Right ventricle myocardium inferior (tissue), 1 donor: ENCODE measurements around the gene LRRK1. TPM values are rescaled to one million over a fixed set of nuclear protein-coding genes. Genes with fewer than 3 reads are reported as not detected.

Experiments used
- ATAC-seq: fragments of 200-7000 bp; cut with Tn5 transposase; one replicate; pipeline ENCODE4 v1.9.1; 2020; ENCODE audit warnings: mild to moderate bottlenecking, moderate library complexity
- DNase-seq: peaks from one replicate; pipeline ENCODE4 v3.0.0; 2021; ENCODE audit errors: missing footprints
- intact Hi-C: fragments of 100-400 bp; cut with DNase I; formaldehyde crosslinking; loops from one replicate; pipeline ENCODE4 v1.11.0; 2022
- total RNA-seq: library from RNA; stranded (reverse); fragmentation: NEBNext Ultra II Directional; extraction: Animal tissue kit (Norgen Biotek cat#: 25700); gene quantifications from one replicate; pipeline ENCODE4 v1.2.1, GENCODE V29; 2021
- donor health status: DM: no; HTN: yes; CAD: no; lungs with severe emphysema.

The LRRK1 gene
- total RNA-seq, 1 donor from 2014 or later: 2.7 TPM

GRCh38 chr15:100926258-100926657 is 7.1 kb downstream of the LRRK1 start:
- no peak for DNase-seq
- ATAC-seq: no peak
- intact Hi-C loops: no loop called here

DNA sequence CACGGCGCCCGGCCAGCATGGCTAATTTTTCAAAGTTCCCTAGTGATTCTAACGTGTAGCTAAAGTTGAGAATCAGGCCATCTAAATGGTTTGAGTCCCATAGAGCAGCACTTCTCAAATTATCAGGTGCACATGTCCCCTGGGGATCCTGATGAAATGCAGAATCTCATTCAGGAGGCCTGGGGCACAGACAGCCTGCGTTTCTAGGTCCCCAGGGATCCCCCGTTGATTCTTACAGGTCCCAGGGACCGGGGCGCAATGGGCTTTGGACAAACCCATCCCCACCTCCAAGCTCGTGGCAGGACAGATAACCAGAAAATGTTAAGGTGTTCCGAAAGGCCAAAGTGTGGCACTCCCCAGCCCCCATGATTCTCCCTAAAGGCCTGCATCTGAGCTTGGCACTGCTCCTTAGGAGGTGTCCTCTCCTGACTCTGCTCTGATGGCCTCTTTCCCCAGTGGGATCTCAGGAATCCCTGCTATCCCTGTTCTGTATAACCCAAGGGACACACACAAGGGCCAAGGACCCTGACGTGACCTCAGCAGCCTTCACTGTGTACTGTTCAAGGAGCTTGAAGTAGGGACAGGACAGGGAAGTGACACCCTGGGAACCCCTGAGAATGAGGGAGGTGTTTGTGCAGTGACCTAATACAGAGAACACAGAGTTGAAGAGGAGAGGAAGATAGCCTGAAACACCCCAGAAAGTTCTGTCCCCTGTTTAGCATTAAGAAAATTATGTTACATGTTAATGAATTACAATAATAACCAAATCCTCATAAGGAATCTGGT is 8.0 kb downstream of the LRRK1 start:
- intact Hi-C loops: no loop called here
- no peak for DNase-seq

DNA sequence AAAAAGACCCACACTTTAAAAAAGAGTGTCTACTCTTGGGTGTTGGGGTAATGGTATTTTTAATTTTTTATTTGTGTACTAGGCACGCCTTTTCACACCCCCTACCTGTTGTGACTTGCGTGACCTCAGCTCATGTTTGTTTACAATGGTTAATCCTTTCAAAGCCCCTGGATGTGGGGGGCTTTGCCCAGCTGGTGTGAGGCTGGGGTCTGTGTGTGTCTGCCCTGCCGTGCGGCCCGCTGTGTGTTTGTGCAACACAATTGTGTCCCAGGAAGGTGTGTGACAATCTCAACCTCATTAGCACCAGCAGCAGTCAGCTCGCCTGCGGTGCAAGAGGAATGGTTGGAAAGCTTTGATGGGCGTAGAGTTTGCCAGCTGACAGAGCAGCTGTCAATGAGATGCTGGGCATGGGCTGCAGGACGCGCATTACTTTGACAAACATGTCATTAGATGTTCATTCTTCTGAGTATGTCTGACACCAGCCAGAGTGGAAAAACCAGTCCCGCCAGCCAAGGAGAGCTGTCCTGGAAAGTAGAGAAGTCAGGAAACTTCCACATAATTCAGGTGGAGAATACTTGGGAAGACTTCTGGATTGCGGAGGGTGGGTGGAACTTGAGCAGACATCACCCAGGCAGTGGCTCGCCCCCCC is 9.6 kb downstream of the LRRK1 start:
- DNase-seq (no peak), ATAC-seq (no peak)
- intact Hi-C loops: no loop called here

More for the DNA sequence above, 8.0 kb downstream of the LRRK1 start:
- ATAC-seq: no peak

DNA sequence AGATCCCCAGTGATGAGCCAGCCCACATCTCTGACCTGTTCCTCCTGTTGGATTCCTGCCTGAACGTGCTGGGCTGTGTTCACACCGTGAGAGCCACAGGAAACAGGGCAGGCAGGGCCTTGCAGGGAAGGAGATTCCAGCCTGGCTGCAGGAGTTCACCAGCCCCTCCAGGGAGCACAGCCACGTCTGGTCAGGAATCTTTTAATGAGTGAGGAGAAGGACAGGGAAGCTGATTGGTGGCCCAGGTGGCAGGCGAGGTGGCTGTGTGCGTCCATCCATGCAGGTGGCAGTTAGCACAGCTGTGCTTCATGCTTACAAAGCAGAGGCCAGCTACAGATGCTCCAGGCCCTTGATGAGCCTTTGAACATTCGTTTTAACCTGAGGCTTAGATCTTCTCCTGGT is 10.5 kb downstream of the LRRK1 start:
- DNase-seq: no peak
- ATAC-seq: no peak
- intact Hi-C loops: no loop called here

DNA sequence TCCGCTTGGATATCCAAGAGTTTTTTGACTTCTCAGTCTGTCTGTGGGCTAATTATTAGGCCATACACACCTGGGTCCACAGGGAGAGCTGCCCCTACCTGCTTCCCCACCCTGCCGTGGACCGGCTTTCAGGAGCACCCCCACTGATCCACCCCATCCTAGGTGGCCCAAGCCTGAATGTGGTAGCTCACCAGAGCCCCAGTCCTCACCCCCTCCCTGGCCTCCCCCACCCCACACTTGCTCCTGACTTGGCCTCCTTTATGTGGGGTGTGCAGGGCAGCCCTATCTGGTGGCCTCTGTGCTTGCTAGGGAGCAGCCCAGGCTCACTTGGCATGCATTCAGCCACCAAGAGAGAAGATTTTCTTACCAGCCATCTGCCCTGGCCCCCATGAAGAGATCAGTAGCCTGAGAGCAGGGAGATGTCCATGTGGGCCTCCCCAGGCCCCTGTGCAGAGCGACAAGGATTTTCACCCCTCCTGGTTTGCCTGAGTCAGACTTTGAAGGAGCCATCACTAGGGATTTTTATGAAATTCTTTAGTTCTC is 11.2 kb downstream of the LRRK1 start:
- intact Hi-C loops: no loop called here
- no peak for DNase-seq
- no peak for ATAC-seq

GRCh38 chr15:100931143-100931890 is 12.2 kb downstream of the LRRK1 start:
- intact Hi-C loops: no loop called here
- ATAC-seq: no peak
- no peak for DNase-seq

DNA sequence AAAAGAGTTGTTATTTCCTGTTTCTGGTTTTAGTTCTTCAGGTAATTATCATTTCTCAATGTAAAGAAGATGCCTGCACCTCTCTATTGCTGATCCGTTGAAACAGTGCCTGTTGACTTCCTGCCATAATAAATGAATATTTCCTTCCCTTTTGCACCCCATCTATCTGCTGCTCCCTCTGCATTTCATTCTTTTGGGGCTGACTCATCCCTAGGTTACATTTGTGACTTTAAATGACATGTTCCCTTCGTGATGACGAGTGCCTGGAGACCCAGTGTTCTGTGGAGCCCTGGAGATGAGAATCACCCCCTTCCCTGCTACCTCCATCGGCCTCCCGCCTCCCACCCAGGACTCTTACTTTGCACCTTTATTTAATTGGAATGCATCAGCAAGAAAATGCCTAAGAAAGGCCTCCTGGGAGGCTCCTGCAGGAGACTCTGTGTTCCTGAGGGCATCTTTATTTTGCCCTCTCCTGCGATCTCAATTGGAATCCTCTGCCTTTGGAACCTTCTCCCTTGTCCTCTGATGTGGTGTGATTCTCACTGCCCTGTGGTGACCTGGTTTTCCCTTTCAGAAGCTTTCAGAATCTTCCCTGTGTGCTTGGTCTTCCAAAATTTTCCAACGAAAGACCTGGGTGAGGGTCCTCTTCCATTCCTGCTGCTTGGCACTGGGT is 13.7 kb downstream of the LRRK1 start:
- ATAC-seq (no peak), DNase-seq (no peak)
- intact Hi-C loops: no loop called here

DNA sequence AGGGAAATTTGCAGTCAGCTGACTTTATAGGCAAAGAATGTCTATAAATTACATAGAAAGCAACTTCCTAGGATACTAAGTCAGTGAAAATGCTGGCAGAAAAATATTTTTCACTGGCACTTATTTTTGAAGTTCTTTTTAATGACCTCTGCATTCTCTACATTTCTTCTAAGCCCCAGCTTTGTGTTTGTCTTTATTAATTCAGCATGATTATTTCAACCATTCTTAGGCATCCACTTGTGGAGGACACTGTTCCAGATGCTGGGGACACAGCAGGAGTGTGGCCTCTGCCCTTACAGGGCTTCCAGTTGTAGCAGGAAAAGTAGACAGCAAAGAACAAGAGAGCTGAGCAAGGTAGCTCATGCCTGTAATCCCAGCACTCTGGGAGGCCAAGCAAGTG is 15.0 kb downstream of the LRRK1 start:
- intact Hi-C loops: no loop called here
- no peak for DNase-seq

DNA sequence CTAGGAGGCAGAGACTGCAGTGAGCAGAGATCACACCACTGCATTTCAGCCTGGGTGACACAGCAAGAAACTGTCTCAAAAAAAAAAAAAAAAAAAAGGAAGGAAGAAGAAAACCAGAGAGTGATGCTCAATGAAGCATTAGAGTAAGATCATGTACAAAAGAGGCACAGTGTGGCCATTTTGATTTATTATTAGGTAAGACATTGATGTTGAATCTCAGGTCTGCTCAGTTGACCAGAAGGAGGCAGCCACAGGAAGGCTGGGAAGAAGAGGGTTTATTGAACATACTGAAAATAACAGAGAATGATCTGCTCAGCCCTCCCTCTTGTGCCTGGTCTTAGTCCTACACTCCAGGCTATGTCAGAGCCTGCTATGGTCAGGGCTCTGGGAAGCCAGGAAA is 15.6 kb downstream of the LRRK1 start:
- no peak for DNase-seq
- intact Hi-C loops: no loop called here
- ATAC-seq: no peak

More for the DNA sequence above, 15.0 kb downstream of the LRRK1 start:
- ATAC-seq: no peak

DNA sequence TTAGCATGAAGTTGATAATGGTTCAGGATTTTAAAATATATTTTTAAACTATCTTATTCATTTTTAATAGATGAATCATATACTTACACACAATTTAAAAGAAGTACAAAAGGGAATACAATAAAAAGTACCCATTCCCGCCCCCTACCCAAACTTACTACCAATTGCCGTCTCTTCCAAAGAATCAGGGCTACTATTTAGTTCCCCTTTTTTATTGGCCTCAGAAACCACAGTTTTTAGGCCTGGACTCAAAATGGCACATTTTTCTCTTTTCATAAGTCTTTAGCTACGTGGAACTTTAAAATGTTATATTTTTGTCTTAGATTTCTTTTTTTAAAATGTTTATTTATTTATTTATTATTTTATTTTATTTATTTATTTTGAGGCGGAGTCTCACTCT is 18.0 kb downstream of the LRRK1 start:
- intact Hi-C loops: no loop called here
- ATAC-seq (no peak), DNase-seq (no peak)

GRCh38 chr15:100939791-100940190 is 20.6 kb downstream of the LRRK1 start:
- intact Hi-C loops: no loop called here
- ATAC-seq: no peak
- no peak for DNase-seq

GRCh38 chr15:100940767-100941379 is 21.7 kb downstream of the LRRK1 start:
- intact Hi-C loops: no loop called here
- DNase-seq: no peak
- no peak for ATAC-seq

GRCh38 chr15:100941536-100941935 is 22.4 kb downstream of the LRRK1 start:
- intact Hi-C loops: no loop called here
- ATAC-seq (no peak), DNase-seq (no peak)

- DNase-seq: no peak
- intact Hi-C loops: no loop called here
- no peak for ATAC-seq
Observed at GRCh38 chr15:100942656-100943425, 23.7 kb downstream of the LRRK1 start.

- ATAC-seq (no peak), DNase-seq (no peak)
- intact Hi-C loops: no loop called here
Observed at GRCh38 chr15:100944244-100944895, 25.2 kb downstream of the LRRK1 start.

DNA sequence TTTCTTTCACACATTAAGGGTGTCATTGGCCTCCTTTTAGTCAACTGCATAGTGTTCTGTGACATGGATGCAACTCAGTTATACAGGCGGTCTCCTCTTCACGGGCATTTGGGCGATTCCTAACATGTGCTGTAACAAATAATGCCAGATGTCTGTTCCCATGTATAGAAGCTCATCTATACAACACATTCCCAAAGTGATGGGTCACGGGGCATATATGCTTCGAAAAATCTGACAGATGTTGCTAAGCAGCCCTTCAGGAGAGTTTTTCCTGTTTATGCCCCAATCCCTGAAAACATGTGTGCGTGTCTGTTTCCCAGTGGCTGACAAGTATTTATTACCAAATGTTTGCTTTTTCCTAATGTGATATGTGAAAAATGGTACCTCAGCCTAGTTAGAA is 25.8 kb downstream of the LRRK1 start:
- ATAC-seq (no peak), DNase-seq (no peak)
- intact Hi-C loops: no loop called here

- intact Hi-C loops: no loop called here
- DNase-seq (no peak), ATAC-seq (no peak)
Observed at GRCh38 chr15:100947760-100948429, 28.7 kb downstream of the LRRK1 start.
